Stimulated activated CD8-positive, alpha-beta memory T cell treated with anti-CD3 and anti-CD28 coated beads, Interleukin-12 subunit alpha, Interleukin-12 subunit beta, amount 100 ng/mL, for 4 hours (primary cell): ENCODE data around the gene PNP.
"Not testable (repeated sequence)": the region's sequence is repeated elsewhere in the genome, so short reads cannot be mapped to it uniquely, and the experiment has no call there.

Source experiments
- DNase-seq: peaks from one replicate; pipeline ENCODE4 v3.0.0-alpha.2; 2020; ENCODE audit warnings: low read depth

PNP gene

GRCh38 chr14:20492486-20492885 is 23.3 kb downstream of the PNP start:
- no peak for DNase-seq

GRCh38 chr14:20493634-20494033 is 24.4 kb downstream of the PNP start:
- no peak for DNase-seq

- no peak for DNase-seq
Measured at GRCh38 chr14:20494935-20495766, 25.9 kb downstream of the PNP start.

GRCh38 chr14:20498622-20499021 is 29.4 kb downstream of the PNP start:
- no peak for DNase-seq

GRCh38 chr14:20499108-20499507 is 29.9 kb downstream of the PNP start:
- no peak for DNase-seq

- no peak for DNase-seq
Measured at GRCh38 chr14:20499881-20500280, 30.7 kb downstream of the PNP start.

- no peak for DNase-seq
Measured at GRCh38 chr14:20501346-20501745, 32.1 kb downstream of the PNP start.

- DNase-seq, result no peak
Measured at GRCh38 chr14:20503898-20504297, 34.7 kb downstream of the PNP start.

- DNase-seq, result not testable (repeated sequence)
Measured at GRCh38 chr14:20506276-20506675, 37.1 kb downstream of the PNP start.

- DNase-seq, result not testable (repeated sequence)
Measured at GRCh38 chr14:20506752-20507151, 37.5 kb downstream of the PNP start.

GRCh38 chr14:20507537-20507936 is 38.3 kb downstream of the PNP start:
- not testable (repeated sequence) for DNase-seq

- DNase-seq, result no peak
Measured at GRCh38 chr14:20508367-20508766, 39.2 kb downstream of the PNP start.

- no peak for DNase-seq
Measured at GRCh38 chr14:20512177-20512905, 43.1 kb downstream of the PNP start.

- no peak for DNase-seq
Measured at GRCh38 chr14:20515846-20516245, 46.6 kb downstream of the PNP start.

GRCh38 chr14:20516921-20517320 is 47.7 kb downstream of the PNP start:
- DNase-seq, result no peak

- no peak for DNase-seq
Measured at GRCh38 chr14:20522332-20522731, 53.1 kb downstream of the PNP start.

GRCh38 chr14:20524027-20524426 is 54.8 kb downstream of the PNP start:
- DNase-seq, result no peak
